SJSA1 (cell line): ENCODE measurements around the gene SMCO3. TPM values are rescaled to one million over a fixed set of nuclear protein-coding genes. Genes with fewer than 3 reads are reported as not detected.
"Not testable (repeated sequence)": the region's sequence is repeated elsewhere in the genome, so short reads cannot be mapped to it uniquely, and the experiment has no call there.

ENCODE experiments used
- DNase-seq, 2 experiments: peaks; one replicate each; pipeline ENCODE4 v3.0.0-alpha.2; 2015 to 2020; ENCODE audit warnings: low spot score in 2 of 2, low read depth in 1 of 2
- H3K27ac ChIP-seq: fragments of 250-450 bp; sonication (Bioruptor Pico); 2 replicates; pipeline ENCODE4 v1.5.1; 2020; ENCODE audit warnings: mild to moderate bottlenecking, moderate library complexity
- H3K27me3 ChIP-seq: fragments of 250-450 bp; sonication (Bioruptor Pico); replicated peaks from 2 replicates; pipeline ENCODE4 v1.5.1; 2020; ENCODE audit warnings: mild to moderate bottlenecking, moderate library complexity
- H3K36me3 ChIP-seq: fragments of 250-450 bp; sonication (Bioruptor Pico); 2 replicates; pipeline ENCODE4 v1.5.1; 2020; ENCODE audit warnings: mild to moderate bottlenecking
- H3K4me1 ChIP-seq: fragments of 250-450 bp; sonication (Bioruptor Pico); replicated peaks from 2 replicates; pipeline ENCODE4 v1.6.1; 2021; ENCODE audit warnings: mild to moderate bottlenecking
- H3K4me3 ChIP-seq: fragments of 250-450 bp; sonication (Bioruptor Pico); 2 replicates; pipeline ENCODE4 v1.5.1; 2020; ENCODE audit warnings: mild to moderate bottlenecking
- H3K9me3 ChIP-seq: fragments of 250-450 bp; sonication (Bioruptor Pico); replicated peaks from 2 replicates; pipeline ENCODE4 v1.5.1; 2020; ENCODE audit warnings: mild to moderate bottlenecking
- total RNA-seq: library from RNA; depleted of rRNA; stranded (reverse); fragments of >200 nt; shearing (Covaris generic); gene quantifications from 2 replicates; pipeline ENCODE4 v1.2.3, GENCODE V29; 2014; rRNA removed

SMCO3 gene
- total RNA-seq, 1 experiment from 2014 or later, result 0.16 TPM

DNA sequence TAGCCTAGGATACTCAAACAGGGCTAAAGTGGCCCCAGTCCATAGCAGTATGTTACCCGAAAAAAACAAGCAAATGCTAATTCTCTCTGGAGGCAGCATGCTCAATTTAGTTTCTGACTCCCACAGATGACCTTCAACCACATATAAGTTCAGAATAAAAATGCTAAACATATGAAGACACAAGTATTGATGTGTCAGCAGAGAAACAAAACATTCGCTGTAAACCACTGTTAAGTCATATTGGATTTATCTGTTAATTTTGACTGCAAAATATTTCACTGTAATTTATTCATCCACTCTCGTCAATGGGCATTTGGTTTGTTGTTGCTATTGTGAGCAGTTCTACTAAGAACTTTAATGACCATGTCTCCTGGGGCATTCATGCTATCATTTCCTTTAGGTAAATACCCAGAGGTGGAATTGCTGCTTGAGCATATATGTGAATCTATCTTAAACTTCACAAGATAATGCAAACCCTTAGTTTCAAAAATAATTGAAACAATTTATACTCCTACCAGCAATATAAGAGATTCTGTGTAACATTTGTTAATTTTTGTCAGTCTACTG, 47.2 kb downstream of the SMCO3 start:
- DNase-seq, result no peak

DNA sequence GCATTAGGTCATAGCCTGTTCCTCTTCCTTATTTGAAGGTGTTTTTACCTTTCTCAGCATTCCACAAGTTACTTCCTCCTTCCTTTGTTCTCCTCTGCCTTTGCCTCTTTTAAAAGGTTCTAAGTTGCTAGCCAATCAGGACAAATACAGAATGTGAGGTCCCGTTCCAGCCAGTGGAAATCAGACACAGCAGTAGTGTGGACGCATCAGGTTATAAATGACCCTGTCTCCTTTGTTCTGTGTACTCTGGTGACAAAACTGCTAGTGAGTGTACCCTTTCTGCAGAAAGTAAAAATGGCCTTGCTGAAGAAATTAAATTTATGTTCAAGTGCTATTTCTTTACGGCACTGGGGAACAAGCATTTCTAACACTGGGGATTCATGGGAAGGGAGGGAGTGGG, 48.0 kb downstream of the SMCO3 start:
- not testable (repeated sequence) for H3K27me3 ChIP-seq, H3K9me3 ChIP-seq, H3K4me3 ChIP-seq, H3K27ac ChIP-seq, DNase-seq
- Histone ChIP-seq H3K4me1 (peaks cover 11% of the 10 kb centered on the region), H3K36me3 (peaks cover 25% of the 10 kb centered on the region)

More for the DNA sequence above, 47.2 kb downstream of the SMCO3 start:
- Histone ChIP-seq H3K27ac (no peak overlapping the region), H3K36me3 (peaks cover 23% of the 10 kb centered on the region), H3K27me3 (no peaks in the 10 kb centered on the region), H3K4me3 (no peak overlapping the region), H3K4me1 (peaks cover 12% of the 10 kb centered on the region), H3K9me3 (no peaks in the 10 kb centered on the region)

GRCh38 chr12:14765398-14765797, 48.6 kb downstream of the SMCO3 start:
- Histone ChIP-seq H3K27ac (no peak overlapping the region), H3K9me3 (no peaks in the 10 kb centered on the region), H3K36me3 (peaks cover 25% of the 10 kb centered on the region), H3K27me3 (no peaks in the 10 kb centered on the region), H3K4me3 (no peak overlapping the region), H3K4me1 (peaks cover 11% of the 10 kb centered on the region)
- DNase-seq, result no peak

GRCh38 chr12:14759711-14760280, 54.2 kb downstream of the SMCO3 start:
- H3K27me3 ChIP-seq, H3K4me1 ChIP-seq, H3K27ac ChIP-seq, H3K9me3 ChIP-seq, H3K4me3 ChIP-seq, DNase-seq: not testable (repeated sequence)
- H3K36me3 ChIP-seq, result 0 out of 2 replicates have a peak, but pooled peaks cover 11% of the 10 kb centered on the region

- no peak overlapping the region for H3K4me3 ChIP-seq
Observed at GRCh38 chr12:14756334-14757143, 57.4 kb downstream of the SMCO3 start.

More at GRCh38 chr12:14756334-14757143, 57.4 kb downstream of the SMCO3 start:
- 0 out of 2 replicates have a peak, but pooled peaks cover under 1% of the 10 kb centered on the region for H3K36me3 ChIP-seq
- H3K27ac ChIP-seq, result no peak overlapping the region
- no peaks in the 10 kb centered on the region for H3K4me1 ChIP-seq
- no peaks in the 10 kb centered on the region for H3K9me3 ChIP-seq
- H3K27me3 ChIP-seq, result no peaks in the 10 kb centered on the region
- no peak for DNase-seq

Other genes with a start within 250 kb of the SMCO3 start
- gene PLBD1, start 246.3 kb downstream of the SMCO3 start, total RNA-seq, result not detected in 2 replicates
- gene GUCY2C, start 117.6 kb downstream of the SMCO3 start, total RNA-seq, result not detected in 2 replicates
- gene WBP11, start 10.7 kb downstream of the SMCO3 start, total RNA-seq, result 10.2 and 18.5 TPM in 2 replicates
- 0.53 and 1.4 TPM in 2 replicates for gene C12orf60, start 10.5 kb downstream of the SMCO3 start, total RNA-seq
- gene ART4, start 29.3 kb upstream of the SMCO3 start, total RNA-seq, result 0.03 and 0.08 TPM in 2 replicates
- gene MGP, start 71.7 kb upstream of the SMCO3 start, total RNA-seq, result not detected in 2 replicates
- not detected in 2 replicates for gene ERP27, start 124.4 kb upstream of the SMCO3 start, total RNA-seq
- 50.8 TPM in 2 replicates for gene ARHGDIB, start 147.4 kb upstream of the SMCO3 start, total RNA-seq
- gene PDE6H, start 158.9 kb upstream of the SMCO3 start, total RNA-seq, result not detected in 2 replicates